ENCODE measurements around the gene UBE2I.

- no peak for TF ChIP-seq CTCF (IDR thresholded peaks at IDR 0.05)
- no peak for TF ChIP-seq POLR2A (IDR thresholded peaks at IDR 0.05)
Measured at GRCh38 chr16:1312903-1313302, 3.5 kb downstream of the UBE2I start.

All from Peyer's patch (tissue), 4 donors.